KOPT-K1 (cell line): ENCODE measurements around the gene DDX10.

ENCODE experiments used
- H3K27ac ChIP-seq: fragments of 200-600 bp; sonication (generic); 2 replicates; pipeline ENCODE4 v1.5.1; 2016; ENCODE audit warnings: antibody characterized with exemption, mild to moderate bottlenecking, low read depth, low read length; ENCODE audit not compliant: poor library complexity, severe bottlenecking
- H3K36me3 ChIP-seq: fragments of 200-600 bp; sonication (generic); 2 replicates; pipeline ENCODE4 v1.5.1; 2017; ENCODE audit warnings: antibody characterized with exemption, mild to moderate bottlenecking, low read length, moderate library complexity; ENCODE audit not compliant: insufficient read depth
- H3K9me3 ChIP-seq: fragments of 200-600 bp; sonication (generic); 2 replicates; pipeline ENCODE4 v1.5.1; 2017; ENCODE audit warnings: antibody characterized with exemption, low read length, mild to moderate bottlenecking; ENCODE audit not compliant: insufficient read depth, poor library complexity, severe bottlenecking

Gene DDX10

DNA sequence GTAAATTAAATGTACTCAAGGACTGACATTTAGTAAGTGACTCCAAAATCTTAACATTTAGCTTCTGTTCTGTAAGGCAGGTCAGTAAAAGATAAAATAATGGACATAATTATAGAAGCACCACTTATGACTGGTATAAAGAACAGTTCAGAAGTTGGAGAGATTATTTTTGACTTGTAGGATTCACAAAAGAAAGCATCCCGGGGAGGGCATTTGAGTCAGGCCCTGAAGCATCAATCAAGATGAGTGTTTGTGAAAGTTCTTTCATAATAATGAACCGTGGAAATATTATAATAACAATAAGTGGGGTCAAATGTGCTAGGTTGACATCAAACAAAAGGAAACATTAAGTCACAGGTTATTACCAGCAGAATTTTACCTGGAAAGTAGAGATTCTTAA, 201.9 kb downstream of the DDX10 start:
- Histone ChIP-seq H3K27ac (no peak overlapping the region), H3K36me3 (no peaks in the 10 kb centered on the region), H3K9me3 (no peaks in the 10 kb centered on the region)

DNA sequence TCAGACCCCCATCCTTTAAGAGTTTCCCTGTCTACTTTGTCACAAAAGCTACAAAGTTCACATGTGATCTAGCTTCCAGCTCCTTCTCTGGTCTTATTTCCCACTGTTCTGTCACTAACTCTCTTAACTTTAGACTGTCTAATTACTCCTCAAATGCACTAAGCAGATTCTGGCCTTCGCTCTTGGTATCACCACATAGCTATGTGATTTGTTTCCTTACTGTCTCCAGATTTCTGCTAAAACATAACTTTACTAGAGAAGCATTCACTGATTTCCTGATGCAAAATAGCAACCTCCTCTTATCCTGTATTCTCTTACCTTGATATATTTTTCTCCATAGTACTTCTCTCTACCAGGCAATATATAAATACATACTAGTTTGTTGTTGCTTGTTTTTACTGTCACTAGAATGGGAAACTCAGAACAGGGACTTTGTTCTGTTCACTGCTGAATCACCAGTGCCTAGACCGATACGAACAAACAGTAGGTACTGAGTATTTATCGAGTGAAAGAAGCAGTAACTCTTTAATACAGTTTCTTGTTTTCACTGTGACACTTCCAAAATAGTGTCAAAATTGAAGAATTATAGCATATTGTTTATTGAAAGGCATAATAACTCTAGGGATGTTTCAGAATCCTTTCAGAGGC, 205.6 kb downstream of the DDX10 start:
- Histone ChIP-seq H3K27ac (no peak overlapping the region), H3K36me3 (no peaks in the 10 kb centered on the region), H3K9me3 (no peaks in the 10 kb centered on the region)

DNA sequence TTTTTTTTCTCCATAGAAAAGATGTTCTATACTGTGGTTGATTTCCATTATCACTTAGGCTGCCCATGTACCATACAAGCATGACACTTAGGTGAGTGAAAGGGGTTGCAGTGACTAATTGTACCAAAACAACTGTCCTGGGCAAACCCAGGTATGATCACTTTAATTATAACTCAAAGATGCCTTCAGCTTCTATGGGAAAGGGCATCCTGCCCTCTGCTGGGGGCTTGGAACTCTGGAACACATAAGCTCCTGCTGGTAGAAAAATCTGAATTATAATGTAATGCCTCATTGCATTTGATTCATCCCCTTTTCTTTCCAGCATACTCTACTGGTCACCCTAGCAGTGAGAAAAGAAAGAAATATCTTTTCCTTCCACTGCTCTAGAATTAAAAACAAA, 206.3 kb downstream of the DDX10 start:
- H3K27ac ChIP-seq = no peak overlapping the region
- no peaks in the 10 kb centered on the region for H3K9me3 ChIP-seq
- H3K36me3 ChIP-seq = no peaks in the 10 kb centered on the region

DNA sequence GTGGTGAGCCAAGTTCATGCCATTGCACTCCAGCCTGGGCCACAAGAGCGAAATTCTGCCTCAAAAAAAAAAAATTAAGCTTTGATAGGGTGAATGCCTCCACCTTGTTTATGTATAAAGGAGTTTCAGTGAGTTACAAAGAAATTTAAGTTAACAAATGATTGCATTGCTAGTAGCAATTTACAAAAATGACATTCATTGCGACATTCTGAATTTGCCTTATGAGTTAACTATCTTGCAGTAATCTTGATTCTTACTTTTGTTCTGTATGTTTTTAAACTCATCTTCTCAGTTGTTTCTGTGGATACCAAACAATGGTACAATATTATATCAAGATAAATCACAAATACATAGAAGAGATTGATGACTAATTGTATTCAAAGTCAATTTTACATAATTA, 207.0 kb downstream of the DDX10 start:
- Histone ChIP-seq H3K9me3 (no peaks in the 10 kb centered on the region), H3K36me3 (no peaks in the 10 kb centered on the region), H3K27ac (no peak overlapping the region)

DNA sequence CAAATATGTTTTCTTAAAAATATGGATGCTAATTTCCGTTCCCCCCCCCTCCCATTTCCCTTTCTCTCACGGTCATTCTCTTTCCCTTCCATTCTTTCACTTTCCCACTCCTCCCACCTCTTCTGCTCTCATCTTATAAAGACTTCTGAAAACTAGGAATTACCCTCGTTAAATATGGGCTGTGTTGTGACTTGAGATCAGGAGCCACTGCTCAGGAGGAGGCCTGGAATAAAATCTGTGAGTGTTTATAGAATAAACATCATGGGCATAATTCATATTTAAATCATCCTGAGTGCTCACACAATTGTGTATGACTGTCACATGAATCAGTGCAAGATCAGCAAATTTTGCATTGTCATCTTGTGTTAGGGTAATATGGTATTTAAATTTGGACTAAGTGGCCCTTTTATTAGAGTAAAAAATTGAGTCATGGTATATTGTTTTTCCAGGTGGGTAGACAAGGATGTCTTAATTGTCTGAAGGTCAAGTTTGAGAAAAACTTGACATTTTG, 208.0 kb downstream of the DDX10 start:
- no peak overlapping the region for H3K27ac ChIP-seq
- no peaks in the 10 kb centered on the region for H3K9me3 ChIP-seq
- H3K36me3 ChIP-seq = no peaks in the 10 kb centered on the region

DNA sequence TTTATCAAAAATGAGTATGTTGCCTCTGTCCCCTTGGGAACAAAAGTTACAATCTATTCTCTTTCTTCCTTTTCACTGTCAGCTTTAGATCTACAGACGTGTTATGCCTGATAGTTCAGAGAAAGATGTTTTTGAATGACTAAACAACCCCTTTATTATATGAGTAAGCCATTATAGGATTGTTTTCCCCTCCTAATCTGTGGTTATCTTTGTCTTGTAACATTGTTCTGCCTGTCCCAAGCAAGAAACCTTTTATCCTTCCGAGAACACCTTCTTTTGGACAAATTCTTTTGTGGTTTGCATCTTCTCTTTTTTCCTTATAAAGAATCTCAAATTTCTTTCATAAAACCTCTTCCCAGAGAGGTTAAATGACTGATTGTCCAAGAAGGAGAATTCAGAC, 208.4 kb downstream of the DDX10 start:
- H3K27ac ChIP-seq = no peak overlapping the region
- H3K36me3 ChIP-seq = no peaks in the 10 kb centered on the region

DNA sequence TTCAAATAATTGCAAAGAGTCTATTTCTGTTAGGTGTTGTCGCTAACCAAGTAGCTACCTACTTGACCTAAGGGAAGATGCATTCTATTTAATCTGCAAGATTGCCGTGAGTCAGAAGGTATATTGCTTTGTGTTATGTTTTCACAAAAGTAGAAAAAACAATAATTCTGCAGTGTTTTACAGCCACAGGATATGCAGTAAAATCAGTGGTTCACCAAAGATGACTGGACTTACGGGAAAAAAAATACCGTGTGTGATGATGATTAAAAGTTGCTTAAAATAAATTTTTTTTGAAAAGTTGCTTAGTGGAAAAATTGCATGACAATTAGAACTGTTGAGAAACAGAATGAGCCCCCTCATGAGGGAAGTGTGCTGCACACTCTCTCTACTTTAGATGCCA, 209.1 kb downstream of the DDX10 start:
- Histone ChIP-seq H3K27ac (no peak overlapping the region), H3K36me3 (no peaks in the 10 kb centered on the region), H3K9me3 (no peaks in the 10 kb centered on the region)

More for the DNA sequence above, 208.4 kb downstream of the DDX10 start:
- no peaks in the 10 kb centered on the region for H3K9me3 ChIP-seq

DNA sequence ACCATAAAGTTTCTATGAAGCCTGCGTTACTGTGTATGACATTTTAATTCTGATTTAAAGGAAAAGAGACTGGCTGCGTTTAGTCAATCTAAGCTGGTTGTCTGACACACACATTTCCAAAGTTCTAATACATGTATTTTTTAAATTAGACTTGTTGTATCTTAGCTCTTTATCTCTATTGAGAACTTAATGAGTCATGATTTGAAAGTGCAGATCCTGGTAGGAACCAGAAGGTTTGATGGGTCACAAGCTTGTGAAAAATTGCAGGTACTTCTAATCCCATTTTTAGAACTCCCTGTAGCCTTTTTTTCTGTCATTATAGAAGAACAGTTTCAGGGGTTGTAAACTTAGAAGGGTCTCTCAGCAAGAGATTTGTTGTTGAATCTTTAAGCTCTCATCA, 210.3 kb downstream of the DDX10 start:
- Histone ChIP-seq H3K36me3 (no peaks in the 10 kb centered on the region), H3K9me3 (no peaks in the 10 kb centered on the region), H3K27ac (no peak overlapping the region)

DNA sequence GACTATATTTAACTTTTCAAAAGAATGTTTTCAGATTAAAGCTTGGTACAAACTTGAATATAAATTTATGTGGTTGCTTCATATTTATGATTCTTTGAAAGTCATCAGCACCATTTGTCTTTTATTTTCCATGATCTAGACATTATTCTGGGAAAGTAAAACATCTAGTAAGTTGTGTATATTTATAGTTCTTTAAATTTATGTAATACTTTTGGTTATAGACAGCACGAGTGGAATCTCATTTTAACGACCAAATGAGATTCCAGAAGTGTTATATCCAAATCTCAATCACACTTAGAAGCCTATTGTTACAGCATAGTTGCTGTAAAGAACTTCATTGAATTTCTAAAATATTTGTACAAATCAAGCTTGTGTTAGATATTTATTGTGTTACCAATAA, 212.3 kb downstream of the DDX10 start:
- H3K9me3 ChIP-seq = no peaks in the 10 kb centered on the region
- no peaks in the 10 kb centered on the region for H3K36me3 ChIP-seq
- no peak overlapping the region for H3K27ac ChIP-seq

DNA sequence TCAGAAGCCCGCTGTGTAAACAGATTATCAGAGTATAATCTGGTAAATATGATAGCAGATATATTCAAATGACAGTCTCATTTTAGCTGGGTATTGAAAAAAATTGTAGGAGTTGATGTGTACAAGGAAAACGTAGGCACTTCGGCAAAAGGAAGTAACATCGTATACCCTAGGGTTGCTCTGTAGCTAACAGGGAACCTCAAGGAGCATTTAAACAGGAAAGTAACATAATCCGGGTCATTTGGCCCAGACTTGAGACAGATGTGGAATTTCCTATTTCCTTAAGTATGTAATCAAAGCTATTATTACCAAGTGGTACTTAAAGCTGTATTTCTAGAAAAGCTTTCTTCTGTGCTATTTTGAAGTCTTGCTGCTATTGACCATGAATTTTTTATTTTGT, 215.6 kb downstream of the DDX10 start:
- H3K9me3 ChIP-seq = no peaks in the 10 kb centered on the region
- H3K36me3 ChIP-seq = no peaks in the 10 kb centered on the region
- H3K27ac ChIP-seq = no peak overlapping the region

DNA sequence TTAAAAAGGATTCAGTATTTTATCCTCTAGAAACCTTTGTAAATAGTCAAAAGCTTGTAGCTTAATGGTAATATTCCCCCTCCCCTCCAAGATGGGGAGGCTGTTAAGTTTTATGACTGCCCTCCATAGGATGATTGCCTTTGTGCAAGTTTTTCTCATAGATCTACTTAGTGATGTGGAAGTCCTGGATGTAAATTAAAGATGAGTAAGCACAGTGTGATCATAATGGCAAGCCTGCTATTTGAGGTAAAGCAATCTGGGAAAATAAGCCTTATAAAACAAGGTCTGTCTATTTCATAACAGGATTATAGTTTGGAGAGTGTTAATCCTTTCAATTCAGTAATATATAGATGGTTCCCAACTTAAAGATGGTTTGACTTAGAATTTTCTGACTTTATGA, 216.3 kb downstream of the DDX10 start:
- Histone ChIP-seq H3K27ac (no peak overlapping the region), H3K36me3 (no peaks in the 10 kb centered on the region), H3K9me3 (no peaks in the 10 kb centered on the region)

DNA sequence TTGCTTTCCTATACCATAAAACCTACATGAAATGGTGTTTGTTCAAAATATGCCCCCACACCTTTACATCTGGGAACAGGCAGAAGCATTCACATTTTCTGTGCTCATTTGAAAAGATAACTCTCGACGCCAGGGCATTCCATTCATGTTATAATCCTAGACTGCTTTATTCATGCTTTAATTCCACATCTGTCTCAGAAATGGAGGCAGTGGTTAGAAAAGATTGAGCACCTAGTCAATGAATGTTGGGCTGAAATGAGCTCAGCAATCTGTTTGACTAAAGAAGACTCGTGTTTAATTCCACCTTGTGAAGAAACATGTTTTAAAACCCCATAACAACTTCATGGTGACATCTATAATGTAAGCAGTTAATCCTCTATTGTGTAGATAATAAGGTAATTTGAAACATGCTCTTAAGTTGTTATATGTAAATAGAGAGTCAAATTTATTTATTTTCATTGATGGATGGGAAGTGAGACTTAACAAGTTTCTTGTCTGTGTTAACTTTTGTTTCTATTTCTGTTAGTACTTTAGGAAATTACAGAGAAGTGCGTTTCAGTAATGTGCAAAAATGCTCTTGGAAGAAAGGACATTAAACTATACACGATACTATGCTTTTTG, 217.5 kb downstream of the DDX10 start:
- H3K27ac ChIP-seq = no peak overlapping the region
- H3K9me3 ChIP-seq = no peaks in the 10 kb centered on the region
- no peaks in the 10 kb centered on the region for H3K36me3 ChIP-seq

DNA sequence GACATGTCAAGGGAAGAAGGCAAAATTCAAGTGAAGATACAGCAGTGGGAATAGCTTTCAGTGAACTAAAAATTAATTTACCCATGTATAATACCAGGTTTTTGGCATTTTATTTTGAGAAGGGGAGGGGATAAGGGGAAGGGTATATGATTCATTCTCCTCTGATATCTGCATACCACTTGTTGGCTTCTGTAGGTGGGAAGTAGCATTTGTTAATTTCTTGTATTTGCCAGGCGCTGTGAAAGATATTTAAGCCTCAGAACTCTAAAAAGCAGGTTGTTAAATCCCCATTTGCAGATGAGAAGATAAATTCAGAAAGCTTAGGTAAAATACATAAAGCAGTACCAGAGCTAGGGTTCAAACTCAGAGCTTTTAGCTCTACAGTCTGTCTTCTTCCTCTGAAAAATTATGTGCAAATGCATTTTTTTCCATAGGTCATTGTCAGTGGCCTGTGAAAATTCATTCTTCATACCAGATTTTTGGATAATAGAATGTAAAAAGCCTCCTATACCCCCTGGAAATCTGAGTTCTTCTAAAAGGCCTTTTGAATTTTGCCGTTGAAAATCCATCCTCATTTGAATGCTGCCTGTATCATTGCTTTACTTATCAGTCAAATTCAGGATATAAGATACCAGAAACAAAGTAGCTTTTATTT, 221.3 kb downstream of the DDX10 start:
- no peaks in the 10 kb centered on the region for H3K9me3 ChIP-seq
- no peaks in the 10 kb centered on the region for H3K36me3 ChIP-seq
- no peak overlapping the region for H3K27ac ChIP-seq

DNA sequence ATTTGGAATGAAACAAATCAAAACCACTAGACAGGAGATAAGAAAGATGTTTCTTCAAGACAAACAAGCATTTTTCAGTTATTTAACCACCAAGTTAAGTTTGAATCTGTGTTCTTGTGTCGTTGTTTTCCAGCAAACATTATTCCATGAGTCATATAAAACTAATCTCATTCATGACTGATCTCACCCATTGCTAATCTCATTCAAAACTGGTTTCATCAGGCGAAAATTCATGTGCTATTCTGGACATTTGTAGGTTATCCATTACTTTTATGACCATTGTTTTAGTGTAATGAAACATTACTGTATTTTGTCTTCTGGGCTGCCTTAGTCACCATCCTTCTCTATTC, 221.8 kb downstream of the DDX10 start:
- Histone ChIP-seq H3K36me3 (no peaks in the 10 kb centered on the region), H3K27ac (no peak overlapping the region), H3K9me3 (no peaks in the 10 kb centered on the region)

DNA sequence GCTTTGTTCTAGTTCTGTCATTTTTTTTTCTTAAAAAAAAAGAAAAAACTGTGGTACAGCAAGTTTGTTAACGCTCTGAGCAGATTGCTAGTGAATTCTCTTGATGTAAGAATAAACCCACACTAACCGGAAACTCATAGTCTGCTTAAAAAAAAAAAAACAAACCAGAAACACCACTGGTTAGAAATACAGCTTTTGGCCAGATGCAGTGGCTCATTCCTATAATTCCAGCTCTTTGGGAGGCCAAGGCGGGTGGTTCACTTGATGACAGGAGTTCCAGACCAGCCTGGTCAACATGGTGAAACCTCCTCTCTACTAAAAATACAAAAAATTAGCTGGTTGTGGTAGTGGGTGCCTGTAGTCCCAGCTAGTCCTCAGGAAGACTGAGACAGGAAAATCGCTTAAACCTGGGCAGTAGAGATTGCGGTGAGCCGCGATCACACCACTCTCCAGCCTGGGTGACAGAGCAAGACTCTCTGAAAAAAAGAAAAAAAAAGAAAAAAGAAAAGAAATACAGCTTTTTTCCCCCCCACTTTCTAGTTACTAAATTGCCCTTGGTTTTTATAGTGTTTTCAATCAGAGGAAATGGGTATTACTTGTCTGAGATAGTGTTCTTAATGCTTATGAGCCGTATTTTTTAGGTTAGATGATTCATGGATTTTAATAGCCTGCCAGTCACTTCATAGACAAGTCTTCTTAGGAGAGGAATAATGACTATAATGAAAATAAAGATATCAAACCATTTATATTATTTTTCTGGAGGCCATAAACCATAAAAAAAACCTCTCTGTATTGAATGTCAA, 222.8 kb downstream of the DDX10 start:
- H3K9me3 ChIP-seq = no peaks in the 10 kb centered on the region
- H3K36me3 ChIP-seq = no peaks in the 10 kb centered on the region
- H3K27ac ChIP-seq = peak overlapping the region; percentile 57
